Vagina (tissue), 2 donors: Measurements from ENCODE around the gene PTPRN2.

Experiments
- POLR2A ChIP-seq, 2 donors: fragments of 450-650 bp; IDR thresholded peaks; one replicate each; pipeline ENCODE4 v1.6.1; 2017; ENCODE audit warnings: antibody characterized with exemption in 2 of 2, mild to moderate bottlenecking in 2 of 2, moderate library complexity in 2 of 2
- POLR2AphosphoS5 ChIP-seq, 2 donors: sonication (generic); formaldehyde crosslinking; IDR thresholded peaks; one replicate each; pipeline ENCODE4 v1.9.0; 2017; ENCODE audit warnings: antibody characterized with exemption in 2 of 2, mild to moderate bottlenecking in 2 of 2, low read depth in 1 of 2; ENCODE audit not compliant: insufficient read depth in 1 of 2
- TF ChIP-seq, protein P1 (sequence below), 3 experiments: fragments of 450-650 bp in 2 of 3; fragments of 200-600 bp in 1 of 3; sonication (generic) in 1 of 3; IDR thresholded peaks; one replicate each; pipeline ENCODE4 v1.5.1; 2017 to 2019; ENCODE audit warnings: antibody characterized with exemption in 3 of 3, mild to moderate bottlenecking in 2 of 3, moderate library complexity in 2 of 3

DNA sequence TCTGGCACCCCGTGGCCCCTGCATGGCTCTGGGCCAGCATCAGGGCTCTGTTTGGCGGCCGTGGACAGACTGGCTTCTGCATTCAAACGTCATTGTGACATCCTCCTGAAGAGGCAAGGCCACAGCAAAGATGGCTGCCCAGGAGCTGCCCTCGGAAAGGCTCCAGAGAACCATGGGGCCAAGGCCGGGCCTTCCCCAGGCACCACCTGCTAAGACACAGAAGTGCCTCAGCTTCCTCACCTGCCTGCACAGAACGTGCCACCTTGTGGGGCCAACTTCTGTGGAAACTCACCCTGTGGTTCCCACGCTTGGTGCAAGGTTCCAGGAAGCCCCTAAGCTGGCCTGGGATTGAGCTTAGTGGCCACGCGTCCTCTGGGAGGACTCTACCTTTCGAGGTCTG, 396.9 kb downstream of the PTPRN2 start:
- TF ChIP-seq, protein P1, sequence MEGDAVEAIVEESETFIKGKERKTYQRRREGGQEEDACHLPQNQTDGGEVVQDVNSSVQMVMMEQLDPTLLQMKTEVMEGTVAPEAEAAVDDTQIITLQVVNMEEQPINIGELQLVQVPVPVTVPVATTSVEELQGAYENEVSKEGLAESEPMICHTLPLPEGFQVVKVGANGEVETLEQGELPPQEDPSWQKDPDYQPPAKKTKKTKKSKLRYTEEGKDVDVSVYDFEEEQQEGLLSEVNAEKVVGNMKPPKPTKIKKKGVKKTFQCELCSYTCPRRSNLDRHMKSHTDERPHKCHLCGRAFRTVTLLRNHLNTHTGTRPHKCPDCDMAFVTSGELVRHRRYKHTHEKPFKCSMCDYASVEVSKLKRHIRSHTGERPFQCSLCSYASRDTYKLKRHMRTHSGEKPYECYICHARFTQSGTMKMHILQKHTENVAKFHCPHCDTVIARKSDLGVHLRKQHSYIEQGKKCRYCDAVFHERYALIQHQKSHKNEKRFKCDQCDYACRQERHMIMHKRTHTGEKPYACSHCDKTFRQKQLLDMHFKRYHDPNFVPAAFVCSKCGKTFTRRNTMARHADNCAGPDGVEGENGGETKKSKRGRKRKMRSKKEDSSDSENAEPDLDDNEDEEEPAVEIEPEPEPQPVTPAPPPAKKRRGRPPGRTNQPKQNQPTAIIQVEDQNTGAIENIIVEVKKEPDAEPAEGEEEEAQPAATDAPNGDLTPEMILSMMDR (IDR thresholded peaks at IDR 0.05) = no peak
- TF ChIP-seq POLR2A (IDR thresholded peaks at IDR 0.05) (no peak), POLR2AphosphoS5 (IDR thresholded peaks at IDR 0.05; ENCODE audit: insufficient read depth in 1 of 2, low read depth in 1 of 2) (no peak)
